K562 (cell line): Measurements from ENCODE around the gene ZC3H18. TPM values are rescaled to one million over a fixed set of nuclear protein-coding genes. Genes with fewer than 3 reads are reported as not detected.

Source experiments
- ARID1B ChIP-seq: fragments of 450-650 bp; IDR thresholded peaks from 2 replicates; pipeline ENCODE4 v1.6.1; 2016; ENCODE audit warnings: antibody characterized with exemption, mild to moderate bottlenecking, inconsistent platforms
- CREB1 ChIP-seq, 2 experiments: sonication (generic) in 1 of 2; formaldehyde crosslinking in 1 of 2; IDR thresholded peaks; 2 replicates each; pipeline versions ENCODE4 v1.6.1 to v1.8.0; 2012 to 2022; ENCODE audit warnings: inconsistent platforms in 1 of 2, mild to moderate bottlenecking in 1 of 2, missing genetic modification reagents in 1 of 2, moderate library complexity in 1 of 2
- GABPA ChIP-seq: fragments of 200-800 bp; sonication (Bioruptor generic); conservative IDR thresholded peaks from 2 replicates; pipeline ENCODE4 v1.6.1; 2016; ENCODE audit warnings: low read depth, missing genetic modification characterization, missing compliant biosample characterization
- GABPB1 ChIP-seq: sonication (generic); formaldehyde crosslinking; IDR thresholded peaks from 2 replicates; pipeline ENCODE4 v1.8.0; 2022; ENCODE audit warnings: mild to moderate bottlenecking, missing genetic modification reagents
- GABPB2 ChIP-seq: fragments of 250-450 bp; sonication (Bioruptor Pico); conservative IDR thresholded peaks from 2 replicates; pipeline ENCODE4 v1.5.1; 2021; ENCODE audit warnings: mild to moderate bottlenecking
- PHF8 ChIP-seq: fragments of 200-600 bp; sonication (generic); IDR thresholded peaks from 2 replicates; pipeline ENCODE4 v1.6.1; 2012; ENCODE audit warnings: mixed run types, mild to moderate bottlenecking, inconsistent platforms, low read length, moderate library complexity, borderline replicate concordance
- TBL1XR1 ChIP-seq, 2 experiments: IDR thresholded peaks; 2 replicates each; pipeline ENCODE4 v1.6.1; 2012; ENCODE audit warnings: improper control_type of control experiment in 2 of 2, low read length in 2 of 2, mild to moderate bottlenecking in 1 of 2
- ZFX ChIP-seq: sonication (generic); formaldehyde crosslinking; IDR thresholded peaks from 2 replicates; pipeline ENCODE4 v1.8.0; 2022; ENCODE audit warnings: mild to moderate bottlenecking, missing genetic modification reagents, moderate library complexity
- polyA plus RNA-seq, 8 experiments: library from polyadenylated mRNA; depleted of rRNA in 4 of 8; stranded (reverse) in 5 of 8; unstranded in 3 of 8; fragments of >200 nt; fragmentation: Nextera tagmentation in 2 of 8; fragmentation: Illumina TruSeq in 1 of 8; extraction: Ambion mirVana in 2 of 8; extraction: Trizol in 1 of 8; gene quantifications; 2 replicates each; pipeline versions ENCODE4 v1.2.1 to v1.2.3, GENCODE V29; 2011 to 2014; ENCODE audit warnings: inconsistent platforms in 1 of 8, missing spikeins in 1 of 8
- total RNA-seq, 7 experiments: library from RNA; depleted of rRNA in 6 of 7; stranded (reverse); fragments of >200 nt in 6 of 7; fragmentation: Illumina TruSeq in 2 of 7; extraction: Trizol in 2 of 7; gene quantifications; 2 replicates each; pipeline versions ENCODE4 v1.2.1 to v1.2.3, GENCODE V29; 2011 to 2021; ENCODE audit warnings: low replicate concordance in 1 of 7
- TF ChIP-seq, protein P1 (sequence below): sonication (generic); formaldehyde crosslinking; IDR thresholded peaks from 2 replicates; pipeline ENCODE4 v1.8.0; 2022; ENCODE audit warnings: mild to moderate bottlenecking, missing genetic modification reagents
- TF ChIP-seq, protein P2 (sequence below): sonication (generic); formaldehyde crosslinking; IDR thresholded peaks from 2 replicates; pipeline ENCODE4 v1.8.1; 2023; ENCODE audit warnings: mild to moderate bottlenecking, missing genetic modification reagents
- TF ChIP-seq, protein P3 (sequence below): sonication (generic); formaldehyde crosslinking; IDR thresholded peaks from 2 replicates; pipeline ENCODE4 v1.8.0; 2022; ENCODE audit warnings: missing genetic modification reagents, mild to moderate bottlenecking, moderate library complexity, borderline replicate concordance

The ZC3H18 gene
- total and polyA plus RNA-seq, 9 of the 15 experiments (the other 6 are each of a cell fraction or from before 2014, with no cell fraction given) = 1.7 to 88.7 (median 26.9) TPM

DNA sequence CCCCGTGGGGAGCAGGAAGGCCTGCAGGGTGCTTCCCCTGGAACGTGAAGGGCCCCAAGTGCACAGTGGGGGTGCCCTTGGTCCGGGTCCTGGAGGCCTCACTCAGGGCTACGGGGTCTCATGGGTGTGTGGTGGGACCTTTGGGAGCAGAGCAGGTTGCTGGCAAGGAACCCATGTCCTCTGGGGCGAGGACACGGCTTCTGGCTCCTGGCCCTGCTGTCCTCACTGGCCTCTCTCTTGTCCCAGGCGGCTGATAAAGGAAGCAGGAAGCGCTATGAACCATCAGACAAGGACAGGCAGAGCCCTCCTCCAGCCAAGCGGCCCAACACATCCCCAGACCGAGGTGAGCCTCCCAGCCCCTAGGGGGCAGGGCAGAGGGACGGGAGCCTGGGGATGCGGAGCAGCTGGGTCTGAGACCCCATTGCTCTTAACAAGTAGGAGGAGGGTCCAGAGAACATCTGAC is 58.3 kb downstream of the ZC3H18 start (continued):
- TF ChIP-seq, protein P1, sequence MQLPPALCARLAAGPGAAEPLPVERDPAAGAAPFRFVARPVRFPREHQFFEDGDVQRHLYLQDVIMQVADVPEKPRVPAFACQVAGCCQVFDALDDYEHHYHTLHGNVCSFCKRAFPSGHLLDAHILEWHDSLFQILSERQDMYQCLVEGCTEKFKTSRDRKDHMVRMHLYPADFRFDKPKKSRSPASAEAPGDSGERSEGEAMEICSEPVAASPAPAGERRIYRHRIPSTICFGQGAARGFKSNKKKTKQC (CRISPR knock-in tag) = 0 out of 2 replicates have a peak, but pooled peaks have one; percentile 45
- TF ChIP-seq, protein P2, sequence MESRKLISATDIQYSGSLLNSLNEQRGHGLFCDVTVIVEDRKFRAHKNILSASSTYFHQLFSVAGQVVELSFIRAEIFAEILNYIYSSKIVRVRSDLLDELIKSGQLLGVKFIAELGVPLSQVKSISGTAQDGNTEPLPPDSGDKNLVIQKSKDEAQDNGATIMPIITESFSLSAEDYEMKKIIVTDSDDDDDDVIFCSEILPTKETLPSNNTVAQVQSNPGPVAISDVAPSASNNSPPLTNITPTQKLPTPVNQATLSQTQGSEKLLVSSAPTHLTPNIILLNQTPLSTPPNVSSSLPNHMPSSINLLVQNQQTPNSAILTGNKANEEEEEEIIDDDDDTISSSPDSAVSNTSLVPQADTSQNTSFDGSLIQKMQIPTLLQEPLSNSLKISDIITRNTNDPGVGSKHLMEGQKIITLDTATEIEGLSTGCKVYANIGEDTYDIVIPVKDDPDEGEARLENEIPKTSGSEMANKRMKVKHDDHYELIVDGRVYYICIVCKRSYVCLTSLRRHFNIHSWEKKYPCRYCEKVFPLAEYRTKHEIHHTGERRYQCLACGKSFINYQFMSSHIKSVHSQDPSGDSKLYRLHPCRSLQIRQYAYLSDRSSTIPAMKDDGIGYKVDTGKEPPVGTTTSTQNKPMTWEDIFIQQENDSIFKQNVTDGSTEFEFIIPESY (CRISPR knock-in tag) = peak; percentile 72; the same call in 1 of the 2 replicates
- peak; percentile 64 for TF ChIP-seq GABPA
- peak; percentile 49; the same call in 1 of the 2 replicates for TF ChIP-seq GABPB1 (CRISPR knock-in tag)
- peak in 1 of 2 experiments; percentile 49; a peak in 1 of 4 replicates for TF ChIP-seq TBL1XR1 (IDR thresholded peaks at IDR 0.05; ENCODE audit: low read length in 2 of 2)
- TF ChIP-seq CREB1 (IDR thresholded peaks at IDR 0.05) = 0 out of 2 replicates have a peak, but pooled peaks have one; percentile 35
- TF ChIP-seq CREB1 (CRISPR knock-in tag; IDR thresholded peaks at IDR 0.05) = no peak
- TF ChIP-seq, protein P3, sequence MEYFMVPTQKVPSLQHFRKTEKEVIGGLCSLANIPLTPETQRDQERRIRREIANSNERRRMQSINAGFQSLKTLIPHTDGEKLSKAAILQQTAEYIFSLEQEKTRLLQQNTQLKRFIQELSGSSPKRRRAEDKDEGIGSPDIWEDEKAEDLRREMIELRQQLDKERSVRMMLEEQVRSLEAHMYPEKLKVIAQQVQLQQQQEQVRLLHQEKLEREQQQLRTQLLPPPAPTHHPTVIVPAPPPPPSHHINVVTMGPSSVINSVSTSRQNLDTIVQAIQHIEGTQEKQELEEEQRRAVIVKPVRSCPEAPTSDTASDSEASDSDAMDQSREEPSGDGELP (CRISPR knock-in tag) = peak; percentile 96
- peak; percentile 34; the same call in 1 of the 2 replicates for TF ChIP-seq ZFX (CRISPR knock-in tag)
- peak; percentile 43; the same call in 1 of the 2 replicates for TF ChIP-seq ARID1B
- peak; percentile 35; the same call in 1 of the 2 replicates for TF ChIP-seq PHF8
- TF ChIP-seq GABPB2 (CRISPR knock-in tag) = no peak
- TF ChIP-seq, all 486 proteins: peak for 82
